ENCODE measurements around the gene ADAP1.
"Not testable (repeated sequence)": the region's sequence is repeated elsewhere in the genome, so short reads cannot be mapped to it uniquely, and the experiment has no call there.

The ADAP1 gene, protein sequence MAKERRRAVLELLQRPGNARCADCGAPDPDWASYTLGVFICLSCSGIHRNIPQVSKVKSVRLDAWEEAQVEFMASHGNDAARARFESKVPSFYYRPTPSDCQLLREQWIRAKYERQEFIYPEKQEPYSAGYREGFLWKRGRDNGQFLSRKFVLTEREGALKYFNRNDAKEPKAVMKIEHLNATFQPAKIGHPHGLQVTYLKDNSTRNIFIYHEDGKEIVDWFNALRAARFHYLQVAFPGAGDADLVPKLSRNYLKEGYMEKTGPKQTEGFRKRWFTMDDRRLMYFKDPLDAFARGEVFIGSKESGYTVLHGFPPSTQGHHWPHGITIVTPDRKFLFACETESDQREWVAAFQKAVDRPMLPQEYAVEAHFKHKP

DNA sequence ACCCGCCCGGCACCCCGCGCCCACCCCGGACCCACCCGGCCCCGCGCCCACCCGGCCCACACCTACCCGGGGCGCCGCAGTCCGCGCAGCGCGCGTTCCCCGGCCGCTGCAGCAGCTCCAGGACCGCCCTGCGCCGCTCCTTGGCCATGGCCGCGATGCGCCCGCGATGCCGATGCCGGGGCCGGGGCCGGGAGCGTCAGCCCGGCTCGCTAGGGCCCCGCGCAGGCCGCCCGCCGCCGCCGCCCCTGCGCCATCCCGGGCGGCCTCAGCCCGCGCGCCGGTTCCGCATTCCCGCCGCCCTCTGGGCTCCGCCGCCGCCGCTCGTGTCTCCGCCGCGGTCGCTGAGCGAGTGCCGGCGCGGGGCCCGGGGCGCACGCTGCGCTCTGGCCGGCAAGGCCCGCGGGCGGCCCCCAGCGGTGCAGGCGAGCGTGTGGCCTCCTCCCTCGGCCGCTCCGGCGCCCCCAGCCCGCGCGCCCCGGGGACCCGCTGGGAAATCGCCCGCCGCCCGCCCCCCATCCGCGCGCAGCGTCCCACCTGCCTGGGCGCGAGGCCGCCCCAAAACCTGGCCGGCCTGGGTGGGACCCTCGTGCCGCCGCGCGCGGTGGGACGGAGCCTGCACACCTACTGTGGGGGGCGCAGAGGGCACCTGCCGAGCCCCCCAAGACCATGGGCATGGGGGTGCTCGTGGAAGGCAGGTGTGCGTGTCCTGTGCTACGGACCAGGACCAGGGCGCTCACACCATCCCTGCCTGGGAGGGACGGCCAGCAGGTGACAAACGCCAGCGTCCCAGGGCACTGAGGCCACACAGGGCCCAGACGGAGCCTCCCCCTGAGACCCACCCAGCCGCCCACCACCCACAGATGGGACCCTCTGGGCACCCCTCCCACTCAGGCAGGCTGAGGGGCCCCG lies at the start of gene ADAP1:
Gene ADAP1, minus strand, starts transcription at position 351 of the 909 bp plus-strand sequence. Its CDS starts 203 bp downstream, at position 148.
- DNase-seq: peak; percentile 59

DNA sequence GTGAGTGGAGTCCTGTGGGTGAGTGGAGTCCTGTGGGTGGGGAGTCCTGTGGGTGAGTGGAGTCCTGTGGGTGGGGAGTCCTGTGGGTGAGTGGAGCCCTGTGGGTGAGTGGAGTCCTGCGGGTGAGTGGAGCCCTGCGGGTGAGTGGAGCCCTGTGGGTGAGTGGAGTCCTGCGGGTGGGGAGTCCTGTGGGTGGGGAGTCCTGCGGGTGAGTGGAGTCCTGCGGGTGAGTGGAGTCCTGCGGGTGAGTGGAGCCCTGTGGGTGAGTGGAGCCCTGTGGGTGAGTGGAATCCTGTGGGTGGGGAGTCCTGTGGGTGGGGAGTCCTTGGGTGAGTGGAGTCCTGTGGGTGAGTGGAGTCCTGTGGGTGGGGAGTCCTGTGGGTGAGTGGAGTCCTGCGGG lies 48.0 kb upstream of the ADAP1 start:
- DNase-seq: not testable (repeated sequence)

DNA sequence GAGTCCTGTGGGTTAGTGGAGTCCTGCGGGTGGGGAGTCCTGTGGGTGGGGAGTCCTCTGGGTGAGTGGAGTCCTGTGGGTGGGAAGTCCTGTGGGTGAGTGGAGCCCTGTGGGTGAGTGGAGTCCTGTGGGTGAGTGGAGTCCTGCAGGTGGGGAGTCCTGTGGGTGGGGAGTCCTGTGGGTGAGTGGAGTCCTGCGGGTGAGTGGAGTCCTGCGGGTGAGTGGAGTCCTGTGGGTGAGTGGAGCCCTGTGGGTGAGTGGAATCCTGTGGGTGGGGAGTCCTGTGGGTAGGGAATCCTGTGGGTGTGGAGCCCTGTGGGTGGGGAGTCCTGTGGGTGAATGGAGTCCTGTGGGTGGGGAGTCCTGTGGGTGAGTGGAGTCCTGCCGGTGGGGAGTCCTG lies 47.5 kb upstream of the ADAP1 start:
- DNase-seq: not testable (repeated sequence)

DNA sequence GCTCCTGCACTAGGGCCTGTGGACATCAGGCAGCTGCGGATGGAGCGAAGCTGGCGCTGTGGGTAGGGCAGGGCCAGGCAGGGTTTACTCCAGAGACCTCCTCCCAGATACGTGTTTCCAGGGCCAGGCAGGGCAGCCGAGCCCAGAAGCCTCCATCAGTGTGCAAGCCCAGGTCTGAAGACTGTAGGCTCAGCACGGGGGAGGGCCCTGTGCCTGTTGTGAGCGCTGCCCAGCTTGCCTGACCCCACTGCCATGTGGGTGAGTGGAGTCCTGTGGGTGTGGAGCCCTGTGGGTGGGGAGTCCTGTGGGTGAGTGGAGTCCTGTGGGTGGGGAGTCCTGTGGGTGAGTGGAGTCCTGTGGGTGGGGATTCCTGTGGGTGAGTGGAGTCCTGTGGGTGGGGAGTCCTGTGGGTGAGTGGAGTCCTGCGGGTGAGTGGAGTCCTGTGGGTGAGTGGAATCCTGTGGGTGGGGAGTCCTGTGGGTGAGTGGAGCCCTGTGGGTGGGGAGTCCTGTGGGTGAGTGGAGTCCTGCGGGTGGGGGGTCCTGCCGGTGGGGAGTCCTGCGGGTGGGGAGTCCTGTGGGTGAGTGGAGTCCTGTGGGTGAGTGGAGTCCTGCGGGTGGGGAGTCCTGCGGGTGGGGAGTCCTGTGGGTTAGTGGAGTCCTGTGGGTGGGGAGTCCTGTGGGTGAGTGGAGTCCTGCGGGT lies 46.7 kb upstream of the ADAP1 start:
- not testable (repeated sequence) for DNase-seq

DNA sequence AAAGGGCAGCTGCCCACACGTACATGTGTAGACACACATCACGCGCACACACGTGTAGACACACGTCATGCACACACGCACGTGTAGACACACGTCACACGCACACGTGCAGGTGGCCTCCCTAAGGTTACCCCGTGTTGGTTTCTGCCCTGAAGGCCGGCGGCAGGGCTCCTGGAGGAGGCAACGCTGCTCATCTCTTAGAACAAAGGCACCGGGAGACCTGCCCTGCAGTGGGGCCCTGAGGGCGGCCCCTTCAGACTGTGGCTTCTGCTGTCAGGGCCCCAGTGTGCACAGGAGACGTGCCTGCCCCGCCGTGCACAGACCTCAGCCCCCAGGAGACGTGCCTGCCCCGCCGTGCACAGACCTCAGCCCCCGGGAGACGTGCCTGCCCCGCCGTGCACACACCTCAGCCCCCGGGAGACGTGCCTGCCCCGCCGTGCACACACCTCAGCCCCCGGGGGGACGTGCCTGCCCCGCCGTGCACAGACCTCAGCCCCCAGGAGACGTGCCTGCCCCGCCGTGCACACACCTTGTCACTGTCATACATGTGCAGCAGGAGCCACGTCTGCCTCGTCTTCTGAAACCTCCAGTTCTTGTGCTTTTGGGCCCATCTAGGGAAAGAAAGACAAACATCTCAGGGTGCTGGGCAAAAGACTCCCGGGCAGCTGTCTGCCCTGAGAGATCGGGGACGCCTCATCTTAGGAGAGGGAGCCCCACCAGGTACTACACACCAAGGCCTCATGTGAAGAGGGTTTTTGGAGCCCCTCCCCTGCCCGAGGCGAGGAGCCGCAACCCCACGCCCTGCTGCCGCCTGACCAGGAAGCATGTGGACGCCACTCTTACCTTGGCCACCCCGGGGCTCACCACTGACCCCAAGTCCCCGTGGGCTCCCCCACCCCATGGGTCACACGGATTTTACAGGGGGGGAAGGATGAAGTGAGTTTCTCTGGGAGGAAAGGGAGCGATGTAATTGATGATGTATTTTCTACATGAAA lies 45.8 kb upstream of the ADAP1 start:
- no peak for DNase-seq

DNA sequence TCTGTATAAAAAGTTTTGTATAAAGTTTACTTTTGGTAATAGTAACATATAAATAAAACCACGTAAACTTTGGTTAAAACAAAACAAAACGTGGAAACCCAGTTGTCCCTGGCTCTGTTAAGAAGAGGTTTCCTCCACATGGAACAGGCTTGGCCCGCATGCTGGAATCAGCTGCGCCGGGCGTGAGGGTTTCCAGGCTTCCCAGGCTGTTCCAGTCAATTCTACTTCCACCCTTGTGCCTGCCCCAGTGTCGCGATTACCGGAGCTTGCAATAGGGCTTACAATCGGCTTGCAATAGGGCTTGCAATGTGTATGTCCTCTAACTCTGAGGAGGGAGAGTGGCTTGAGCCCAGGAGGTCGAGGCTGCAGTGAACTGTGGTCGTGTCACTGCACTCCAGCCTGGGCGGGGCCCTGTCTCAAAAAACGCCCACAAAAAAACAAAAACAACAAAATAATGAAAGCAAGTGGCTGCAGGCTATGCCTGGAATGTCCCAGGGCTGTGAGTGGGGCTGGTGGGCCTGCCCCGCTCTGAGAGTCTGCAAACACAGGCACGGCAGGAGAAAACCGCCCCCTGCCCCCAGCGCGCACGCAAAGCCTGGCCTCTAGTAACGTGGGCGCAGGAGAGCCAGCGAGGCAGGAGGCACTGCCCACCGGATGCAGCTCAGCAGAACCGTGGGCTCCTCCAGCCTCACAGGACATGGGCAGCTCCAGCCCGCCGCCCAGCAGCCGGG lies 44.8 kb upstream of the ADAP1 start:
- DNase-seq: no peak

DNA sequence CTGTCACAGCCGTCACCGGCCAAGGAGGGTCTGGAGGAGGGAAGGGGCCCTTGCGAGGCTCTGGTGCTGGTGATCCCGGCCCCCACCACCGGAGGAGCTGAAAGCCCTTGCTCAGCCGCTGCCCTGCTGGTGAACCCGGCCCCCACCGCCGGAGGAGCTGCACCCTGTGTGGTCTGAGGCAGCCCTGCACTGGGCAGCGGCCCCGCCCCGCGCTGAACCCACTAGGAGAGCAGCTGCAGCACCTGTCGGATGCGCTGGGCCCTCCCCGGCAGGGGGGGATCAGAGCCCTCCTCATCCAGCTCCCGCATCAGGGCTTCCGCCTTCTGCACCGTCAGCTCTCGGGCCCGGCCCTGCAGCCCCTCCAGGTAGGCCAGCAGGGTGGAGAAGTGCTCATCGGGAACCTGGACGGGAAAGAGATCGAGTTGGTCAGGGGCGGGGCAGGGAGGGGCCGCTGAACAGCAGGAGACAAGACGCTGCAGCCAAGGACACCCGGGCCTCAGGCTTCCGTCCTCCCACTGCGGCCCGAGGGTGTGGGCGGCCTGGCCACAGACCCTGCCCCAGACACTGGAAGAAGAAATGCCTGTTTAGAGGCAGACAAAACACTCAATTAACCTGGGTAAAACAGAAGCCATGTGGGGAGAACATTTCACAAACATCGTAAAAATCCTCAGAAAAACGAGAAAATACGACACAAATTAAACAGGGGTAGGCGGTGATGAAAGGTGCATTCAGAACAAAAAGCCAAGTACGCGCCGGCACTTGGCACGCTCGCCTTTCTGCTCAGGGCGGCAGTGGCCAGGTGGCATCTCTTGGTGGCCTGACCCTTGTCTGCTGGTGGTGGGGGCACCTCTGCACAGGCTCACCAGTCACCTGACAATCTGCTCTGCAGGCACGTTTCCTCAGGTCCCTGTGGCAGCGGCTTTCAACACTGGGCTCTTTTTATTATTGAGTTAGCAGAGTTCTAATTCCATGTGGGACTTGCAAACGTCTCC lies 43.2 kb upstream of the ADAP1 start:
- no peak for DNase-seq

DNA sequence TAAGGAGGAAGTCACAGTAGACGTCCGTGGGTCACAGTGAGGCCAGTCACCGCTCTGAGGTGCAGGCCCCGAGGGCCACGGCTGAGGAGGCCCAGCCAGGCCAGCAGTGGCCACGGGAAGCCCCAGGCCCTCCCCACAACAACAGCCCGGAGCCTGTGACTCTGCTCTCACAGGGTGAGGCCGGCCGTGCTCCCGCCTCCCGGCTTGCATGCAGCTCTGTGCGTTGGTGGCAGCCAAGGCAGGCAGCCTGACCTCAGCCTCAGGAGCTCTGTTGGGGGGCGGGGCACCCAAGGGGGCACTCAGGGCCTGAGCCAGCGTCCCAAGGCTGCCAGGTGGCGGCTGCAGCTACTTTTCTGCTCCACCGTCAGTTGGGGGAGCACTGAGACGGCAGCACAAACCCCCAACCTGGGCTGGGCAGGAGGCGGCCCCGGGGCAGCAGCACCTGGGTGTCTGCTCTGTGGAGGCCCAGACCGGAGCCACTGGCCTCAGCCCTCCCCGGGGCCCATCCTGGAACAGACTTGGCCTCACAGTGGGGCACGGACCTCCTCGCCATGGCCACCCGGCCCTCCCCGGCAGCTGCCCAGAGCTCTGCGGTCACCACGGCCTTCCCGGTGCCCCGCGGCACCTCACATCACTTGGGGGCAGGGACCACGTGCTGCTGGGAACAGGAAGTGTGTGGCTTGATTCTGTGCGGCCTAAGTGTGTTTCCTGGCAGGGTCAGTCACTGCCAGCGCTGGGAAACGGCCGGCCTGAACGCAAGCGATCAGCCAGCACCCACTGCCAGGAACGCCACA lies 41.8 kb upstream of the ADAP1 start:
- no peak for DNase-seq

DNA sequence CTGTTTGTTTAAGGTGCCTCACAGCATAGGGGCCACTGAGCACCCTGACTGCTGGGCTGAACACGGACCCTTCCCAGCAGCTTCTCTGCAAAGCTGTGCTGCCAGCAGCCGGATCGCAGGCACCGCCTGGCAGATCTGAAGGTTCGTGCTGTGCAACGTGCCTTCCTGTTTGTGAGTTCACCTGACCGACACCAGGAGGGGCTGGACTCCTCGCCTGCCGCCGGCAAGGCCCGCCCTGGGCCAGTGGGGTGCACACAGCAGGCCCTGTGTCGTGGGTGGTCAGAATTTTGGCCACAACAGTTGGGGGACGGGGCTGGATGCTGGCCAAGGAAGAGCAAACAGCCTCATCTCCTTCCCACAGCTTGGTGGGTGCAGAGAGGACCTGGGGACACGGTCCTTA lies 41.1 kb upstream of the ADAP1 start:
- DNase-seq: no peak

DNA sequence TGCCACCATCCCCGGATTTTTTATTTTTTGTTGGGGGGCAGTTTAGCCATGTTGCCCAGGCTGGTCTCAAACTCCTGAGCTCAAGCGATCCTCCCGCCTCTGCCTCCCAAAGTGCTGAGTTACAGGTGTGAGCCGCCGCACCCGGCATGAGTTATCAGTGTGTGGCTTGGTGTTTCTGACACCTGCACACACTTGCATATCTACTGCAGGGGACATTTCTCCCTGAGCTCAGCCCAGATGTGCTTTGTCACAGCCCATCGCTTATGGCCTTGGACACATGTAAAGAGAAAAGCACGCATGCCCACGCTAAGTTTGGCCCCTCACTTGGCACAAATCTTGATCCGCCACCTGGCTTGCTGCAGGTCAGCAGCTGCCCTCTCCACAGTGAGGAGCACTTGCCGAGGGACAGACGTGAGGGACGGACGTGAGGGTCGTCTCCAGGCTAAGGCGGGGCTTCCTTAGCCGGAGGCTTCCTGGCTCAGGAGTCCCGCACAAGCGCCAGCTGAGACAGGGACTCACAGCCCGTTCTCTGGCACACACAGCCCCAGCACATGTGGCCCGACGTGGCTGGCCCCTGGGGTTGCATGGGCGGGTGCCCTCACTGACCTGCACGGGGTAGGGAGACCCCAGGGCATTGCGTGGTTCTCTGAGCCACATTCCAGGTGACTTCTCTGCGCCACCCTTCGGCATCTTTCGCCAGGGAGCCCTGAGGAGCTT lies 40.3 kb upstream of the ADAP1 start:
- DNase-seq: no peak

DNA sequence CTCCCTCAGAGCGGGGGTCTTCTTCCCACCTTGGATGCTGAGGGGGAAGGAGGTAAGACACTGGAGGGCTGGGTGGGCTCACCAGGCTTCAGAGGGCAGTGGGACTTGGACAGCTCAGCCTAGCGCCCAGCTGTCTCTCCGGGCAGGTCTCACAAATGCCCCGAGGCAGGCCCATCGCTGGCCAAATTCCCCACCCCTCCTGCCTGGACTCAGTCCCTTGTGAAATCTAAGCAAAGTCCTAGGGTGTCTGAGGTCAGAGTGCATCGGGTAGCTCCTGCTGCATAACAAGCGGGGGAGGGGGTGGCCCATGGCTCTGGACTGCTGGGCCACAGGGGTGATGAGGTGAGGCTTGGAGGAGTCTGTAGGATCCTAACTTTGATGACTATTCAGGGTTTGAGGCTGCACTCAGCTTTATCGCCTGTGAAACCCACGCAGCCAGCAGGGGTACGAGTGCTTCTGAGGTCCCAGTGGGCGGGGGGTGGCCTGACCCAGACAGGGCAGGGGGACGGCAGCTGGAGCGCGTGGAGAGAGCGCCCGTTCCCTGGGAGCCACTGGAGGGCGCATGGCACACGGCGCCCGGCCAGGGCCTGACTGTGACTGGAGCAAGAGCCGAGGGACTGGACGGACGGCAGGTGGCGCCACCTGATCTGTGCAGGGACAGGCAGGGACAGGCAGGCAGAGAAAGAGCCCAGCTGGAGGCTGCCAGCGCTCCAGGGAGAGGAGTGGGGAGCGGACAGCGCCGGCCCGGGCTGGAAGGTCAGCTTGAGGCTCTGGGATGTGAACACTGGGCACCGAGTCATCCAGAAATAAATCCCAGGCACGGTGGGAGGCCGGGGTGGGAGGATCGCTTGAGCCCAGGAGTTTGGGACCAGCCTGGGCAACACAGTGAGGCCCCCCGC lies 38.5 kb upstream of the ADAP1 start:
- DNase-seq: peak; percentile 73

DNA sequence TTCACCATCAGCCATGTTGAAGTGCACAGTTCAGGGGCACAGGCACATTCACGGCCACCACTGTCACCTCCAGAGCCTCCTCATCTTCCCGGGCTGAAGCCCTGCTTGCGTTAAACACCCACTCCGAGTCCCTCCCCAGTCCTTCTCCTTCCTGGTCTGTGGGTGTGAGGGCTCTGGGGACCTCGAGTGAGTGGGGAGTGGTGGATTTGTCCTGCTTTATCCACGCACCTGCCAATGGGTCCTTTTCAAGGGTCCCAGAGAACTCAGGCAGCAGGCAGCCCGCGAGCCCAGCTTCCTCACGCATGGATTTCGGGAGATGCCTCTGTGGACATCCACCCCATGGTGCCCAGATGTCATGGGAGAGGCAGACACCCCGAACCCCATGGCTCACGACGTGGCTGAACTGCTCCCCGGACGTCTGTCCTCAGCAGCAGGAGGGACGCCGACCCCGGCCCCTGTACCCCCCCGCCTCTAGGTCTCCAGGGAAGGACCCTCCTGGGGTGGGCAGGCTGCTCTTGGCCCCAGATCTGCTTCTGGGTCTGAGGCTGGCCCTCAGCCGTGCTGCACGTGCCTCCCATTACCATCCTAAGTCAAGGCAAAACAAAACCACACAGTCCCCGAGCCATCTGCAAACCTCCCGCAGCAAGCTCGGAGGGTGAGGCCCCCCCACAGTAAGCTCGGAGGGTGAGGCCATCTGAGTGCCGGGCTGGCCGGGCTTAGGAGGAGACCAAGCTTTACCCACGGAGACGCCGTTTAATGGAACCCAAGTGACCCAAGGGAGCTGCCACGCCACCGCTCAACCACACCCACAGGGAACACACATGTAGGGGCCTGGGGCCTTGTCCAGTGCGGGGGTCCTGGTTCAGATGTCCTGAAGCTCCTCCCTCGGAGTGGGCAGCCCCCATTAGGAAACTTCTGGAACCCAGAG lies 37.5 kb upstream of the ADAP1 start:
- no peak for DNase-seq

DNA sequence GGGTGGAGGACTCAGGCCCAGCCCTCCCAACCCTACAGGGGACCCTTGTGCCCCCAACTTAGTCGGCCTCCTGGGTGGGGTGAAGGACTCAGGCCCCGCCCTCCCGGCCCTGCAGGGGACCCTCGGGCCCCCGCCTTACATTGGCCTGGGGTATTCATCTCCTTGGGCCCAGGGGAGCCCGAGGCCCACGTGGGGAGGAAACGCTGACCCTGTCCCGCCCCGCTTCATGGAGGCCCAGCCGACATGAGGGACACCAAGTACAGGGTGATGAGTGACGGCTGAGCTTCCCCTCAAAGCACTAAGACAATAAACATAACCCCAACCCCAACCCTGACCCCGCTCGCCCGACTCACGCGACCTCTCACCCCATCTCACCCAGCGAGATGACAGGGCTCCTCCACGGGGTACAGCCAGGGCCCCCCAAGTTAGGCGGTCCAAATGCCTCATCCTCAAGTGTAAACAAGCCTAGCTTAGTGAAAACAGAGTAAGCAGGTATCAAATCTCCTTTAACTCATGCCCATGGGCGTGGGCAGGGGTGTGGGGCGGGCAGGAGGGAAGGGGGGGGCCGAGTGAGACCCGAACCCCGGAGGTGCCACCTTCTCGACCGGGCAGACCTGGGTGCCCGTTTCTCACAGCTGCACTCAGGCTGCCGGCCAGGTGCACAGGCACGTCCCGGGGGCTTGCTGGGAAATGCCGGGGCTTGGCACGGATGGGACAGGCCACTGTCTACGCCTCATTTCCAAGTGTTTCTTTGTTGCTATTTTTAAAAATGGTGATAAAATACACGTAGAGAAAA lies 36.7 kb upstream of the ADAP1 start:
- no peak for DNase-seq

DNA sequence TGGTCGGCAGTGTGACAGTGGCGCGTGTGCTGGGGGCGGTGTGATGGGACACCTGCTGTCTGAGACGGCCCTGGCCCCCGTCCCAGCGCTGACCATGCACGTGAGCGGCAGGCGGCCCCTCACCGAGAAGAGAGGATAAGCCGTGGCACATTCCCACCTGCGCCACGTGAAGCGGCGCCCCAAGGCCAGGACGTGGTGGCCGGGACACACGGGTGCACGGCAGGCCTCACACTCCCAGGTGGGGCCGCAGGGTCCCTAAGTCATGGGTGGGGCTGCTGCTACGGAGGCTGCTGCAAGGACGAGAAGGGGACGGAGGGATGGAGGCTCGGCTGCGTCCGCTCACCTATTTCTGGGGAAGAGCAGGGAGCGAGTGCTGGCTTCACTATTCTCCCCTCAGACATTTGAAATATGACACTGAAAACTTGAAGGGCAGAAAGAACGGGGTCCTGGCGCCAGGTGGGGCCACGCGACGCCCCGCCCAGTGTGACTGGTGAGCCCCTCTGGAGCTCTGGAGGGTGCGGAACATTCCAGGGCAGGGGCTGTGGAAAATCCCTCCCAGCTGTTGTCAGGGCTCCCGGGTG lies 36.0 kb upstream of the ADAP1 start:
- DNase-seq: no peak

DNA sequence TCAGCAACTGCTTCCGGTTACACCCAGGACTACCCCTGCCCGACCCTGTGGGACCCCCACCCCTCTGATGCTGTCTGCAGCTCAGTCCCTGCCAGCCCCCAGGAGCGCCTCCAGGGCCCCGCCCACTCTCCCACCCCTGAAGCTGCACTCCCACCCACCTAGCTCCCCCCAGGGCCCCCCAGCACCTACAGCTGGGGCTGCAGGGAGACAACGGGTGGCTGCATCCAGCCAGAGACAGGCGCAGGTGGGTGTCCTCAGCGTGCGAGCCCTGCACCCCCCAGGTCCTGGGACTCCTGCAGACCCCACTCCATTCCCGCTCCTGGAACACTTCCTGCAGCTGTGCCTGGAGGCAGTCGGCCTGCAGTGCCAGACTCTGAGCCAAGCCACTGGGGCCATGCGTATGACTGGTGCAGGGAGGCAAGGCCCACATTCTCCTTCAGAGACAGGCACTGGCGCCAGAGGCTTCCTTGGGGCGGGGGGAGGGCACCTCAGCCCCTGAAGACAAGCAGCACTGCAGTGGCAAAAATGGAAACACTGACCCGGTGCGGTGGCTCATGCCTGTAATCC lies 34.6 kb upstream of the ADAP1 start:
- DNase-seq: no peak
